H1 (cell line): Measurements from ENCODE around the gene UQCR10. TPM values are rescaled to one million over a fixed set of nuclear protein-coding genes. Genes with fewer than 3 reads are reported as not detected.

Source experiments
- CTCF ChIA-PET: fragments of 300-600 bp; sonication (Branson Sonifier 250); formaldehyde crosslinking; loops from one replicate; lab custom pipeline; 2021; ENCODE audit not compliant: partially characterized antibody; lab: Charles Lee
- POLR2A ChIA-PET: fragments of 300-600 bp; sonication (Branson Sonifier 250); formaldehyde crosslinking; loops from one replicate; lab custom pipeline; 2021; ENCODE audit warnings: inconsistent platforms; ENCODE audit not compliant: partially characterized antibody; lab: Charles Lee
- DNase-seq, 2 experiments: peaks; one replicate each; pipeline versions ENCODE4 v3.0.0 to v3.0.0-alpha.2; 2010 to 2022; ENCODE audit warnings: low spot score in 2 of 2, low read depth in 1 of 2, mixed read lengths in 1 of 2
- FAIRE-seq: peaks from 2 replicates; lab custom pipeline; 2011; peaks lifted over from hg19 to GRCh38; lab: Jason Lieb, UNC
- H2AFZ ChIP-seq: 2 replicates; pipeline ENCODE4 v1.8.1; 2012; ENCODE audit warnings: low read length, inconsistent platforms
- H2AK5ac ChIP-seq: 2 replicates; pipeline ENCODE4 v1.6.1; 2013; ENCODE audit warnings: low read depth, low read length
- H2BK120ac ChIP-seq: replicated peaks from 2 replicates; pipeline ENCODE3; 2013; ENCODE audit warnings: low read depth, low read length, inconsistent platforms
- H2BK12ac ChIP-seq: 2 replicates; pipeline ENCODE4 v1.6.1; 2013; ENCODE audit warnings: low read depth, low read length
- H2BK15ac ChIP-seq: 2 replicates; pipeline ENCODE4 v1.6.1; 2013; ENCODE audit warnings: low read length
- H2BK20ac ChIP-seq: 2 replicates; pipeline ENCODE4 v1.6.1; 2013; ENCODE audit warnings: low read length
- H2BK5ac ChIP-seq: 2 replicates; pipeline ENCODE4 v1.6.1; 2013; ENCODE audit warnings: low read depth, low read length
- H3K14ac ChIP-seq: 2 replicates; pipeline ENCODE4 v1.6.1; 2013; ENCODE audit warnings: inconsistent platforms; ENCODE audit not compliant: insufficient read length
- H3K18ac ChIP-seq: 2 replicates; pipeline ENCODE4 v1.6.1; 2013; ENCODE audit warnings: low read length; ENCODE audit errors: extremely low read depth
- H3K23ac ChIP-seq: 2 replicates; pipeline ENCODE4 v1.6.1; 2013; ENCODE audit warnings: inconsistent platforms; ENCODE audit not compliant: insufficient read length
- H3K23me2 ChIP-seq: 2 replicates; pipeline ENCODE4 v1.6.1; 2013; ENCODE audit warnings: low read depth, low read length
- H3K27ac ChIP-seq: 2 replicates; pipeline ENCODE4 v1.6.1; 2011; ENCODE audit warnings: low read depth, low read length, inconsistent platforms
- H3K27me3 ChIP-seq, 4 experiments: replicated peaks in 1 of 4; 1 replicate in 1 of 4; 2 replicates in 3 of 4; pipeline versions ENCODE4 v1.6.1 to v1.8.1; 2011 to 2013; ENCODE audit warnings: low read length in 3 of 4, mild to moderate bottlenecking in 3 of 4, inconsistent platforms in 2 of 4, mixed read lengths in 2 of 4, moderate library complexity in 1 of 4; ENCODE audit not compliant: control insufficient read depth in 3 of 4, insufficient read depth in 3 of 4; ENCODE audit errors: extremely low read depth in 1 of 4
- H3K36me3 ChIP-seq, 4 experiments: 2 replicates each; pipeline versions ENCODE4 v1.6.1 to v1.8.1; 2011 to 2013; ENCODE audit warnings: mild to moderate bottlenecking in 4 of 4, low read length in 3 of 4, moderate library complexity in 2 of 4, control low read depth in 1 of 4, inconsistent platforms in 1 of 4; ENCODE audit not compliant: insufficient read depth in 4 of 4, control insufficient read depth in 2 of 4
- H3K4ac ChIP-seq: replicated peaks from 2 replicates; pipeline ENCODE3; 2013; ENCODE audit warnings: low read length, low read depth, mixed read lengths, inconsistent platforms; ENCODE audit not compliant: insufficient read length
- H3K4me1 ChIP-seq, 4 experiments: replicated peaks in 1 of 4; 1 replicate in 1 of 4; 2 replicates in 3 of 4; pipeline versions ENCODE4 v1.6.1 to v1.8.1; 2011 to 2013; ENCODE audit warnings: low read length in 3 of 4, inconsistent platforms in 2 of 4, mixed read lengths in 1 of 4; ENCODE audit not compliant: insufficient read depth in 4 of 4, control insufficient read depth in 3 of 4
- H3K4me2 ChIP-seq, 2 experiments: 2 replicates each; pipeline versions ENCODE4 v1.6.1 to v1.8.1; 2011 to 2013; ENCODE audit warnings: low read depth in 2 of 2, low read length in 2 of 2, control low read depth in 1 of 2, inconsistent platforms in 1 of 2, mild to moderate bottlenecking in 1 of 2; ENCODE audit not compliant: insufficient read depth in 1 of 2
- H3K4me3 ChIP-seq, 4 experiments: fragments of 200-600, 300-600 bp in 1 of 4; sonication (generic), shearing (Covaris generic), sonication (Bioruptor Twin) in 1 of 4; 2 replicates each; pipeline versions ENCODE4 v1.5.1 to v1.8.1; 2011 to 2016; ENCODE audit warnings: low read length in 4 of 4, low read depth in 3 of 4, control low read depth in 2 of 4, inconsistent platforms in 2 of 4, mild to moderate bottlenecking in 2 of 4, mixed read lengths in 1 of 4, moderate library complexity in 1 of 4; ENCODE audit not compliant: insufficient read depth in 2 of 4; ENCODE audit errors: extremely low read depth in 1 of 4
- H3K56ac ChIP-seq: replicated peaks from 2 replicates; pipeline ENCODE3; 2013; ENCODE audit warnings: low read depth, mild to moderate bottlenecking, mixed read lengths, low read length, inconsistent platforms; ENCODE audit not compliant: insufficient read length
- H3K79me1 ChIP-seq: 2 replicates; pipeline ENCODE4 v1.6.1; 2013; ENCODE audit warnings: low read depth, low read length, control low read depth
- H3K79me2 ChIP-seq, 2 experiments: 2 replicates each; pipeline versions ENCODE4 v1.6.1 to v1.8.1; 2012 to 2013; ENCODE audit warnings: low read length in 2 of 2, mild to moderate bottlenecking in 2 of 2, inconsistent platforms in 1 of 2; ENCODE audit not compliant: insufficient read depth in 2 of 2, control insufficient read depth in 1 of 2
- H3K9ac ChIP-seq, 4 experiments: replicated peaks in 1 of 4; 1 replicate in 1 of 4; 2 replicates in 3 of 4; pipeline versions ENCODE4 v1.6.1 to v1.8.1; 2011 to 2013; ENCODE audit warnings: low read depth in 3 of 4, low read length in 3 of 4, control low read depth in 2 of 4, mild to moderate bottlenecking in 2 of 4, moderate library complexity in 2 of 4, inconsistent platforms in 1 of 4; ENCODE audit errors: extremely low read depth in 1 of 4
- H3K9me3 ChIP-seq, 2 experiments: 2 replicates each; pipeline versions ENCODE4 v1.6.1 to v1.8.1; 2012 to 2013; ENCODE audit warnings: mild to moderate bottlenecking in 2 of 2, moderate library complexity in 2 of 2, control low read depth in 1 of 2, inconsistent platforms in 1 of 2, low read depth in 1 of 2, low read length in 1 of 2, mixed read lengths in 1 of 2; ENCODE audit not compliant: insufficient read depth in 2 of 2
- H4K20me1 ChIP-seq, 2 experiments: replicated peaks in 1 of 2; 2 replicates each; pipeline versions ENCODE3 to v1.8.1; 2011 to 2013; ENCODE audit warnings: inconsistent platforms in 2 of 2, low read length in 2 of 2, mild to moderate bottlenecking in 1 of 2; ENCODE audit not compliant: insufficient read depth in 2 of 2, control insufficient read depth in 1 of 2
- H4K5ac ChIP-seq: 2 replicates; pipeline ENCODE4 v1.6.1; 2013; ENCODE audit warnings: low read length, low read depth, mixed read lengths, inconsistent platforms; ENCODE audit not compliant: insufficient read length
- H4K8ac ChIP-seq: 2 replicates; pipeline ENCODE4 v1.8.0; 2013; ENCODE audit warnings: mild to moderate bottlenecking, moderate library complexity, low read length, inconsistent platforms; ENCODE audit not compliant: insufficient read depth; ENCODE audit errors: extremely low read depth
- H4K91ac ChIP-seq: replicated peaks from 2 replicates; pipeline ENCODE3; 2013; ENCODE audit warnings: low read length, mixed read lengths, inconsistent platforms; ENCODE audit not compliant: insufficient read length
- RNF2 ChIP-seq: fragments of 200-900, 300-1000 bp; sonication (generic); IDR thresholded peaks from 2 replicates; pipeline ENCODE4 v1.7.1; 2016; ENCODE audit warnings: borderline replicate concordance, low read depth, mild to moderate bottlenecking, antibody characterized with exemption, low read length; ENCODE audit not compliant: poor library complexity, severe bottlenecking; ENCODE audit errors: missing control alignments
- WGBS, 2 experiments: shearing (Covaris generic) in 1 of 2; methylation state at CpG; one replicate each; pipeline versions ENCODE4 v1.1.6 to v1.1.7; 2013 to 2015; ENCODE audit warnings: low lambda C conversion rate in 2 of 2, mixed read lengths in 2 of 2, inconsistent platforms in 1 of 2, low coverage in 1 of 2, missing lambda C conversion rate in 1 of 2; ENCODE audit not compliant: insufficient replicate concordance in 2 of 2, insufficient coverage in 1 of 2, insufficient read length in 1 of 2; ENCODE audit errors: extremely low coverage in 1 of 2, missing lambda C conversion rate in 1 of 2; 5-methylcytosine and 5-hydroxymethylcytosine counted together
- polyA plus RNA-seq, 7 experiments: library from polyadenylated mRNA; depleted of rRNA in 3 of 7; stranded (reverse) in 5 of 7; unstranded in 2 of 7; fragments of >200 nt in 5 of 7; fragments of 200-250 nt in 2 of 7; gene quantifications; 1 replicate in 5 of 7; 2 replicates in 1 of 7; 4 replicates in 1 of 7; pipeline versions ENCODE4 v1.2.1 to v1.2.3, GENCODE V29; 2011 to 2013; ENCODE audit warnings: missing spikeins in 2 of 7, mixed read lengths in 2 of 7
- total RNA-seq: library from RNA; stranded (reverse); fragmentation: NEBNext Ultra II Directional; extraction: Animal tissue kit (Norgen Biotek cat#: 25700); gene quantifications from 2 replicates; pipeline ENCODE4 v1.2.1, GENCODE V29; 2021

UQCR10 gene
- total and polyA plus RNA-seq, 2 of the 8 experiments (the other 6 are each of a cell fraction or from before 2014, with no cell fraction given): 102 to 260 TPM

DNA sequence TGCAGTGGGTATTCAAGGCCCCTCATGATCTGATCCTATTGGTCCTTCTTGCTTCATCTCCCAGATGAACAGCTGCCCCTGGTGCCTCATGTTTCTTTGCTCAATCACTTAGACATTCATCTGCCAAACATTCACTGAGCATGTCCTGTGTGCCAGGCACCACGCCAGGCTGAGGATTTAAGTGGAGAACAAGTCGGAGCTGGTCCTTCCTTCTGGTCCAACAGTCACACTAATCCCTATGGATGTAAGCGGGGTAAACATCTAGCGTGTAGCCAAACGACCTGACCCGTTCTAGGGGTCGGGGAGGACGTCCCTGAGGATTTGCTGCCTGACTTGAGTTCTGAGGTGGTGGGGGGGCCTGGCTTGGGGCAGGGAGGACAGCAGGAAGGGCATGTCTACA, 22.3 kb upstream of the UQCR10 start:
- Histone ChIP-seq H3K79me1 (no peaks in the 10 kb centered on the region; the same call in 1 of the 2 replicates), H3K27ac (no peak overlapping the region), H3K23me2 (no peaks in the 10 kb centered on the region), H3K9ac (no peak overlapping the region), H2BK5ac (no peak overlapping the region), H4K5ac (no peak overlapping the region), H2BK15ac (no peak overlapping the region), H3K4me2 (no peak overlapping the region), H3K18ac (no peak overlapping the region), H4K91ac (no peak overlapping the region), H2BK120ac (no peak overlapping the region), H3K56ac (no peak overlapping the region), H4K8ac (no peak overlapping the region; the same call in 1 of the 2 replicates), H3K14ac (no peak overlapping the region)
- no peak for FAIRE-seq
- CTCF ChIA-PET: interaction anchor here (1.1 to 2.0 kb wide), 6 partner anchors 9 to 119 kb away, joined by 3 to 6 read pairs (median 4); no protein-coding TSS in a partner anchor
- 92% methylated on average over 8 of the region's 8 CpGs; no CpG with 5 or more reads in 1 of the 2 experiments for WGBS, 2 experiments
- no peak for TF ChIP-seq RNF2
- TF ChIP-seq, all 59 proteins: peak for 0
- Histone ChIP-seq H3K36me3 (no peaks in the 10 kb centered on the region), H2BK20ac (no peak overlapping the region), H4K20me1 (no peaks in the 10 kb centered on the region), H3K79me2 (no peaks in the 10 kb centered on the region), H2BK12ac (no peak overlapping the region), H2AK5ac (no peak overlapping the region), H3K23ac (no peak overlapping the region), H2AFZ (no peak overlapping the region), H3K4ac (no peak overlapping the region), H3K9me3 (no peaks in the 10 kb centered on the region), H3K4me3 (no peak overlapping the region), H3K27me3 (no peaks in the 10 kb centered on the region), H3K4me1 (no peaks in the 10 kb centered on the region; a peak in 1 of 7 replicates)
- POLR2A ChIA-PET: no interaction called here
- no peak for DNase-seq
